IMR-90 (cell line): Measurements from ENCODE around the gene ZNF608. TPM values are rescaled to one million over a fixed set of nuclear protein-coding genes. Genes with fewer than 3 reads are reported as not detected.

ENCODE experiments used
- ATAC-seq: fragments of 200-7000 bp; cut with Tn5 transposase; 2 replicates; pipeline ENCODE4 v1.9.1; 2020; ENCODE audit warnings: low read depth, mild to moderate bottlenecking, moderate library complexity
- BruUV-seq: library from RNA; stranded (reverse); fragments of 400-500 nt; replicated peaks from 2 replicates; lab custom pipeline; 2021; lab: Mats Ljungman, UMichigan
- CTCF ChIA-PET: fragments of 300-600 bp; formaldehyde crosslinking; extraction: SDS; loops from one replicate; lab custom pipeline; 2021; ENCODE audit warnings: antibody characterized with exemption; lab: Yijun Ruan, JAX
- POLR2A ChIA-PET: fragments of 300-600 bp; sonication (Branson Sonifier 250); formaldehyde crosslinking; loops from one replicate; lab custom pipeline; 2022; ENCODE audit warnings: antibody characterized with exemption; ENCODE audit not compliant: unreplicated experiment; lab: Charles Lee
- DNase-seq: peaks from one replicate; pipeline ENCODE4 v3.0.0; 2013
- H2AFZ ChIP-seq: replicated peaks from 2 replicates; pipeline ENCODE3; 2013; ENCODE audit warnings: low read length, mild to moderate bottlenecking; ENCODE audit not compliant: poor library complexity
- H2AK5ac ChIP-seq: 2 replicates; pipeline ENCODE4 v1.6.1; 2013; ENCODE audit warnings: low read depth, low read length, inconsistent platforms
- H2AK9ac ChIP-seq: replicated peaks from 2 replicates; pipeline ENCODE3; 2013; ENCODE audit warnings: mild to moderate bottlenecking, low read depth, low read length, moderate library complexity; ENCODE audit not compliant: poor library complexity
- H2BK120ac ChIP-seq: 2 replicates; pipeline ENCODE4 v1.6.1; 2013; ENCODE audit warnings: low read depth, low read length, inconsistent platforms
- H2BK15ac ChIP-seq: 3 replicates; pipeline ENCODE4 v1.6.1; 2013; ENCODE audit warnings: low read depth, low read length, inconsistent platforms
- H2BK20ac ChIP-seq: 2 replicates; pipeline ENCODE4 v1.6.1; 2013; ENCODE audit warnings: low read depth, mild to moderate bottlenecking, inconsistent platforms, low read length, moderate library complexity
- H2BK5ac ChIP-seq: 2 replicates; pipeline ENCODE4 v1.6.1; 2013; ENCODE audit warnings: mild to moderate bottlenecking, low read depth, low read length, inconsistent platforms; ENCODE audit not compliant: poor library complexity, severe bottlenecking
- H3K14ac ChIP-seq: replicated peaks from 2 replicates; pipeline ENCODE4 v1.6.1; 2013; ENCODE audit warnings: low read depth, low read length, inconsistent platforms
- H3K18ac ChIP-seq: 2 replicates; pipeline ENCODE4 v1.6.1; 2013; ENCODE audit warnings: low read depth, low read length, control low read depth
- H3K23ac ChIP-seq: 2 replicates; pipeline ENCODE4 v1.6.1; 2013; ENCODE audit warnings: low read depth, low read length, inconsistent platforms
- H3K27ac ChIP-seq: 2 replicates; pipeline ENCODE4 v1.5.1; 2013; ENCODE audit warnings: mild to moderate bottlenecking, control low read depth, low read length; ENCODE audit not compliant: insufficient read depth
- H3K27me3 ChIP-seq: 2 replicates; pipeline ENCODE4 v1.6.1; 2013; ENCODE audit warnings: low read length; ENCODE audit not compliant: control insufficient read depth, insufficient read depth
- H3K36me3 ChIP-seq: 2 replicates; pipeline ENCODE4 v1.6.1; 2013; ENCODE audit warnings: low read length, mixed read lengths; ENCODE audit not compliant: control insufficient read depth, insufficient read depth
- H3K4ac ChIP-seq: 2 replicates; pipeline ENCODE4 v1.6.1; 2013; ENCODE audit warnings: low read depth, low read length, inconsistent platforms
- H3K4me1 ChIP-seq: 2 replicates; pipeline ENCODE4 v1.6.1; 2013; ENCODE audit warnings: low read length, mixed read lengths; ENCODE audit not compliant: control insufficient read depth, insufficient read depth
- H3K4me2 ChIP-seq: 2 replicates; pipeline ENCODE4 v1.6.1; 2013; ENCODE audit warnings: low read depth, mild to moderate bottlenecking, control low read depth, low read length, moderate library complexity
- H3K4me3 ChIP-seq: 2 replicates; pipeline ENCODE4 v1.5.1; 2013; ENCODE audit warnings: low read depth, mild to moderate bottlenecking, control low read depth, low read length, moderate library complexity; ENCODE audit not compliant: insufficient read depth
- H3K56ac ChIP-seq: 2 replicates; pipeline ENCODE4 v1.6.1; 2013; ENCODE audit warnings: low read length, inconsistent platforms; ENCODE audit not compliant: insufficient read depth; ENCODE audit errors: extremely low read depth
- H3K79me1 ChIP-seq, 2 experiments: 2 replicates each; pipeline ENCODE4 v1.6.1; 2013; ENCODE audit warnings: low read length in 2 of 2, inconsistent platforms in 1 of 2, low read depth in 1 of 2
- H3K9ac ChIP-seq: 2 replicates; pipeline ENCODE4 v1.6.1; 2013; ENCODE audit warnings: low read depth, low read length, control low read depth
- H3K9me1 ChIP-seq: 2 replicates; pipeline ENCODE4 v1.6.1; 2013; ENCODE audit warnings: low read length, inconsistent platforms; ENCODE audit not compliant: insufficient read depth
- H3K9me3 ChIP-seq: 2 replicates; pipeline ENCODE4 v1.6.1; 2013; ENCODE audit warnings: low read length; ENCODE audit not compliant: control insufficient read depth, insufficient read depth
- H4K20me1 ChIP-seq: 2 replicates; pipeline ENCODE4 v1.6.1; 2013; ENCODE audit warnings: low read length, inconsistent platforms; ENCODE audit not compliant: insufficient read depth
- H4K5ac ChIP-seq: 2 replicates; pipeline ENCODE4 v1.6.1; 2013; ENCODE audit warnings: mild to moderate bottlenecking, low read depth, low read length, control low read depth
- H4K8ac ChIP-seq, 2 experiments: 2 replicates each; pipeline ENCODE4 v1.6.1; 2013; ENCODE audit warnings: low read depth in 2 of 2, low read length in 2 of 2, control low read depth in 1 of 2, inconsistent platforms in 1 of 2
- H4K91ac ChIP-seq: 2 replicates; pipeline ENCODE4 v1.6.1; 2013; ENCODE audit warnings: low read depth, low read length, inconsistent platforms; ENCODE audit not compliant: insufficient read depth
- CEBPB ChIP-seq: IDR thresholded peaks from 2 replicates; pipeline ENCODE4 v1.6.1; 2012; ENCODE audit warnings: low read depth, low read length, improper control_type of control experiment
- CTCF ChIP-seq: conservative IDR thresholded peaks from 2 replicates; pipeline ENCODE4 v1.5.1; 2012; ENCODE audit warnings: mild to moderate bottlenecking, low read depth, low read length, improper control_type of control experiment
- MXI1 ChIP-seq: IDR thresholded peaks from 2 replicates; pipeline ENCODE4 v1.6.1; 2012; ENCODE audit warnings: low read depth, mild to moderate bottlenecking, low read length, moderate library complexity, borderline replicate concordance
- RAD21 ChIP-seq: IDR thresholded peaks from 2 replicates; pipeline ENCODE4 v1.6.1; 2012; ENCODE audit warnings: low read length, improper control_type of control experiment
- RCOR1 ChIP-seq: IDR thresholded peaks from 2 replicates; pipeline ENCODE4 v1.6.1; 2012; ENCODE audit warnings: mild to moderate bottlenecking, low read length, improper control_type of control experiment; ENCODE audit not compliant: insufficient replicate concordance
- WGBS, 2 experiments: methylation state at CpG; one replicate each; pipeline versions ENCODE4 v1.1.5 to v1.1.7; 2013; ENCODE audit warnings: missing lambda C conversion rate in 2 of 2; ENCODE audit not compliant: insufficient read length in 1 of 2; ENCODE audit errors: extremely low coverage in 2 of 2; 5-methylcytosine and 5-hydroxymethylcytosine counted together
- dilution Hi-C: fragments of 300-500 bp; cut with HindIII; formaldehyde crosslinking; loops from one replicate; pipeline ENCODE4 v1.14.3; 2018; ENCODE audit warnings: low sequenced_read_pairs; ENCODE audit not compliant: unreplicated experiment
- in situ Hi-C: fragments of 300-500 bp; cut with MboI; formaldehyde crosslinking; loops from 3 replicates; pipeline ENCODE4 v1.14.3; 2019; ENCODE audit warnings: low sequenced_read_pairs, inconsistent platforms, mixed read lengths
- intact Hi-C: fragments of 100-400 bp; cut with micrococcal nuclease; formaldehyde crosslinking; loops from 2 replicates; pipeline ENCODE4 v1.10.0; 2022
- polyA plus RNA-seq, 3 experiments: library from polyadenylated mRNA; depleted of rRNA; stranded (reverse); fragments of >200 nt; gene quantifications; 2 replicates each; pipeline ENCODE4 v1.2.3, GENCODE V29; 2012; ENCODE audit warnings: low replicate concordance in 1 of 3
- total RNA-seq: library from RNA; depleted of rRNA; stranded (reverse); fragments of >200 nt; gene quantifications from 2 replicates; pipeline ENCODE4 v1.2.3, GENCODE V29; 2012

Gene ZNF608
- total and polyA plus RNA-seq, 2 of the 4 experiments (the other 2 are of a cell fraction): 9.8 to 15.1 TPM

- peak overlapping the region; percentile 14; the same call in 1 of the 2 replicates for H2BK20ac ChIP-seq
- 0 out of 2 replicates have a peak overlapping the region, but pooled peaks have one; percentile 11 for H4K91ac ChIP-seq
- no peaks in the 10 kb centered on the region for H3K9me3 ChIP-seq
- H2BK120ac ChIP-seq: no peak overlapping the region
- no peak overlapping the region for H4K8ac ChIP-seq
- BruUV-seq: no TSS peak
- H3K27me3 ChIP-seq: no peaks in the 10 kb centered on the region
- H3K27ac ChIP-seq: no peak overlapping the region
- H3K9me1 ChIP-seq: 0 out of 2 replicates have a peak, but pooled peaks cover 2% of the 10 kb centered on the region
- H3K36me3 ChIP-seq: no peaks in the 10 kb centered on the region; the same call in 1 of the 2 replicates
- no peak for DNase-seq
- H2AK5ac ChIP-seq: peak overlapping the region; percentile 1; the same call in 1 of the 2 replicates
- no peaks in the 10 kb centered on the region for H4K20me1 ChIP-seq
- no peak overlapping the region for H3K56ac ChIP-seq
- no peak overlapping the region for H3K23ac ChIP-seq
- TF ChIP-seq MXI1 (no peak), CTCF (no peak), RAD21 (no peak), CEBPB (no peak), RCOR1 (no peak)
- CTCF ChIA-PET: no interaction called here
- intact Hi-C loops: no loop called here
- POLR2A ChIA-PET: no interaction called here
- no peak overlapping the region for H2AFZ ChIP-seq
- H3K9ac ChIP-seq: no peak overlapping the region
- no CpG with 5 or more reads among the region's 3 CpGs for WGBS, 2 experiments
- dilution Hi-C loops: no loop called here
- peak overlapping the region; percentile 50; the same call in 1 of the 2 replicates for H3K18ac ChIP-seq
- peaks cover 27 to 55% of the 10 kb centered on the region in 2 experiments for H3K79me1 ChIP-seq
- H3K4me1 ChIP-seq: peaks cover 4% of the 10 kb centered on the region
- no peak overlapping the region for H2AK9ac ChIP-seq
- in situ Hi-C loops: no loop called here
- peak overlapping the region; percentile 18; the same call in 1 of the 2 replicates for H3K4ac ChIP-seq
- H2BK15ac ChIP-seq: no peak overlapping the region; the same call in 2 of the 3 replicates
- H3K14ac ChIP-seq: no peak overlapping the region
- no peak overlapping the region for H3K4me3 ChIP-seq
- no peak overlapping the region for H2BK5ac ChIP-seq
- no peak overlapping the region for H3K4me2 ChIP-seq
- no peak overlapping the region; the same call in 1 of the 2 replicates for H4K5ac ChIP-seq
- no peak for ATAC-seq
Observed at GRCh38 chr5:124700333-124700732, 46.1 kb downstream of the ZNF608 start.
